Activated CD4-positive, alpha-beta T cell treated with anti-CD3 and anti-CD28 coated beads, Interleukin-2, amount 10 ng/mL, durations not matched to agents 24 days and 14 days (primary cell): Measurements from ENCODE around the gene SLC6A3. TPM values are rescaled to one million over a fixed set of nuclear protein-coding genes. Genes with fewer than 3 reads are reported as not detected.

Experiments
- DNase-seq: peaks from one replicate; pipeline ENCODE4 v3.0.0; 2022
- H3K27ac Mint-ChIP-seq: one replicate; pipeline ENCODE4 v1.8.0; 2022; ENCODE audit warnings: mild to moderate bottlenecking, mixed read lengths
- H3K27me3 Mint-ChIP-seq: one replicate; pipeline ENCODE4 v1.8.0; 2022; ENCODE audit warnings: mixed read lengths
- H3K36me3 Mint-ChIP-seq: one replicate; pipeline ENCODE4 v1.8.0; 2022; ENCODE audit warnings: low read depth, mild to moderate bottlenecking, mixed read lengths
- H3K4me1 Mint-ChIP-seq: one replicate; pipeline ENCODE4 v1.8.0; 2021; ENCODE audit warnings: mixed read lengths
- H3K4me3 Mint-ChIP-seq: one replicate; pipeline ENCODE4 v1.8.0; 2022; ENCODE audit warnings: mild to moderate bottlenecking, moderate library complexity, mixed read lengths
- H3K9me3 Mint-ChIP-seq: one replicate; pipeline ENCODE4 v1.8.0; 2021; ENCODE audit warnings: mixed read lengths
- intact Hi-C: fragments of 100-400 bp; cut with micrococcal nuclease; formaldehyde crosslinking; loops from one replicate; pipeline ENCODE4 v1.15.1; 2023
- total RNA-seq: library from RNA; stranded (reverse); gene quantifications from 2 replicates; pipeline ENCODE4 v1.2.3, GENCODE V29; 2022

Gene SLC6A3
- total RNA-seq, 1 donor from 2014 or later: not detected

DNA sequence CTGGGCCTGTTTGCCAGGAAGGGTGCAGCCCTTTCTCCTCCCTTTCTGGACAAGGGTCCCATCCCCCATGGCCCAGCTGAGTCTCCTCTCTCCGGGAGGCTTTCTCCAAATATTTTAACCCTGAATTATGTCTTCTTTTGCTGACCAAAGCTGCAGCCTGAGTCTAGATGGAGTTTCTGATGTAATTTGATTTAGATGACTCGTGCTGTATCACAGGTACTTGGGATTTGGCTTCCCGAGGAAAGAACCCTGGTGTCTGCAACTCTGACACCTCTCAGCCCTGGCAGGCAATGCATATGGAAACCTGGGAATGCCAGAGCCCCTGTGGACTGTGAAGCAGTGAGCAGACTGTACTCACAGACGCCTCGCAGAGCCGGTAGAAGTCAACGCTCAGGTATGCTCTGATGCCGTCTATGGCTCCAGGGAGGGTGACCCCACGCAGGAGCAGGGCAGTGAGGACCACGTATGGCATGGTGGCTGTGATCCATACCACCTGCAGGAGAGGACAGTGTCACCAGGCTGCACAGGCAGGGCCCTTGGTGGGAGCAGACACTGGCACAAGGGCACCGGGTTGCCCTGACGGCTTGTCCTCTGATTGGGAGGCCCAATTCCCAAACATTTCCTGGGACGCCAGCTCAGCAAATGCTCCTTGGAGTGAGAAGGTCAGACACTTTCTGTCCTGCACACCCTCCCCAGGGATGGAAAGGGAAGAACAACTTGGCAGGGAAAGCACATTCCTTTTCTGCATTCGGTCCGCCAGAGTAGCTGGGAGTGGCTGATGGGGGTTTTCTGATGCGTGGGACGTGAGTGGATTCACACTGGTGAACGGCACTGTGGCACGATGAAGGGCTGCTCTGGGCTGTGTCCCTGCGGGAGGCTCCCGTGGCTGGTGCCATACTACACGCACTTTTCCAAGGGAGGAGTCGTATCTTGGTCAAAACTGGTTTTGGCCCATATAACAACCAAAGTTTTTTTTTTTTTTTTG lies 24.7 kb downstream of the SLC6A3 start:
- no peaks in the 10 kb centered on the region for H3K27me3 Mint-ChIP-seq
- H3K4me1 Mint-ChIP-seq: no peaks in the 10 kb centered on the region
- peaks cover 9% of the 10 kb centered on the region for H3K9me3 Mint-ChIP-seq
- intact Hi-C loops: no loop called here
- no peaks in the 10 kb centered on the region for H3K36me3 Mint-ChIP-seq
- no peak for DNase-seq
- H3K27ac Mint-ChIP-seq: no peak overlapping the region
- no peak overlapping the region for H3K4me3 Mint-ChIP-seq

DNA sequence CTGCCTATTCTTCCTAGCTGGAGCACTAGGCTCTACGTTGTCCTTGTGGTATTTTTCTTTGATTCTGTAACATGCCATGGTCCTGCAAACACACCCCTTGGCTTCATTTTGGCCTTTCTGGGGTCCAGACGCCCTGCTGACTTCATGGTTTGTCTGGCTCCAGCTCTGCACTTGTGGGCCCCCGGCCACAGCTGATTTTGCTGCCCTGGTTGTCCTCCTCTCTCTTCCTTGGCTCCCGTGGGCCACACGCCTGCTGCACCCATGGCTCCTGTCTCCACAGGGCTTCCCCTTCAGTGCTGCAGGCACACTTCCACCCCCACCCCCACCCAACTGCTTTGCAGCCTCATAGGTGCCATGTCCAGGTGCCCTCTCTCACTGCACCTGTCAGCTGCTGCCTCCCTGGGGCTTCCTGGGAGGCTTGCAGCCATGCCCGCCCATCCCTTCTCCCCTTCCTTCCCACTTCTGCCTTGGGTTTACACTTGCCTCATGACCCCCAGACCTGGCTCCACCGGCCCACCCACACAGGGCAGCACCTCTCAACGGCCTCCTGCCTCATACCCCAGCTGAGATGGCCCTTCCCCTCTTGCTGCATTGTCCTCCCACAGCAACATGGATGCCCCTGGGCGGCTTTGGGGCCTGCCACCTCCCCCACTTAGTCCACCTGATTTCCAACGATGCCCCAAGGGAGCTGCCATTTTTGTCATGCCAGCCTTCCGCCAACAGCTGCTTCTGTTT lies 25.6 kb downstream of the SLC6A3 start:
- intact Hi-C loops: no loop called here
- Mint-ChIP-seq H3K27ac (no peak overlapping the region), H3K4me1 (no peaks in the 10 kb centered on the region), H3K36me3 (no peaks in the 10 kb centered on the region), H3K27me3 (no peaks in the 10 kb centered on the region), H3K9me3 (peaks cover 3% of the 10 kb centered on the region), H3K4me3 (no peak overlapping the region)
- no peak for DNase-seq

DNA sequence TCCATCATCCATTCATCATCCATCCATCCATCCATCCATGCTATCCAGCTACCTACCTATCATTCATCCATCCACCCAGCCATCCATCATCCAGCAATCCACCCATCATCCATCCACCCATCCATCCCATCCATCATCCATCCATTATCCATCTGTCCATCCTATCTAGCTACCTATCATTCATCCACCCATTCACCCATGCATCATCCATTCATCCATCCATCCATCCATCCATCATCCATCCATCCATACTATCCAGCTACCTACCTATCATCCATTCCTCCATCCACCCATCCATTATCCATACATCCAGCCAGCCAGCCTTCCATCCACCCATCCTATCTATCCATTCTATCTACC lies 26.3 kb downstream of the SLC6A3 start:
- Mint-ChIP-seq H3K27ac (no peak overlapping the region), H3K27me3 (no peaks in the 10 kb centered on the region), H3K9me3 (no peaks in the 10 kb centered on the region), H3K4me1 (no peaks in the 10 kb centered on the region), H3K36me3 (no peaks in the 10 kb centered on the region), H3K4me3 (no peak overlapping the region)
- intact Hi-C loops: no loop called here
- no peak for DNase-seq

DNA sequence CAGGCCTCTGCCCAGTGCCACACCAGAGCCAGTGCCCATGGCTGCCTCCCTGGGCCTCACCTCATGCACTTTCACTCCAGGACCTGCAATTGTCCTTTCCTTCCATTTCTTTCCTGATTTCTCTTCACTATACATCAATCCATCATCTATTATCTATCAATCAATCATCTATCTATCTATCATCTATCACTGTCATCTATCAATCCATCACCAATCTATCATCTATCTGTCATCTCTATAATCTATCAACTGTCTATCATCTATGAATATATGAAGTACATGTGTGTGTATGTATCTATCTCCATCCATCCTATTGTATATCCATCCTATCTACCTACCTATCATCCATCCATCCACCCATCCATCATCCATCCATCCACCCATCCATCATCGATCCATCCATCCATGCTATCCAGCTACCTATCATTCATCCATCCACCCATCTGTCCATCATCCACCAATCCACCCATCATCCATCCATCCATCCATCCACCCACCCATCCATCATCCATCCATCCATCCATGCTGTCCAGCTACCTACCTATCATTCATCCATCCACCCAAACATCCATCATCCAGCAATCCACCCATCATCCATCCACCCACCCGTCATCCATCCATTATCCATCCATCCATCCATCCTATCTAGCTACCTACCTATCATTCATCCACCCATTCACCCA lies 26.9 kb downstream of the SLC6A3 start:
- intact Hi-C loops: no loop called here
- no peak for DNase-seq
- Mint-ChIP-seq H3K4me1 (no peaks in the 10 kb centered on the region), H3K4me3 (no peak overlapping the region), H3K9me3 (no peaks in the 10 kb centered on the region), H3K27ac (no peak overlapping the region), H3K27me3 (no peaks in the 10 kb centered on the region), H3K36me3 (no peaks in the 10 kb centered on the region)

DNA sequence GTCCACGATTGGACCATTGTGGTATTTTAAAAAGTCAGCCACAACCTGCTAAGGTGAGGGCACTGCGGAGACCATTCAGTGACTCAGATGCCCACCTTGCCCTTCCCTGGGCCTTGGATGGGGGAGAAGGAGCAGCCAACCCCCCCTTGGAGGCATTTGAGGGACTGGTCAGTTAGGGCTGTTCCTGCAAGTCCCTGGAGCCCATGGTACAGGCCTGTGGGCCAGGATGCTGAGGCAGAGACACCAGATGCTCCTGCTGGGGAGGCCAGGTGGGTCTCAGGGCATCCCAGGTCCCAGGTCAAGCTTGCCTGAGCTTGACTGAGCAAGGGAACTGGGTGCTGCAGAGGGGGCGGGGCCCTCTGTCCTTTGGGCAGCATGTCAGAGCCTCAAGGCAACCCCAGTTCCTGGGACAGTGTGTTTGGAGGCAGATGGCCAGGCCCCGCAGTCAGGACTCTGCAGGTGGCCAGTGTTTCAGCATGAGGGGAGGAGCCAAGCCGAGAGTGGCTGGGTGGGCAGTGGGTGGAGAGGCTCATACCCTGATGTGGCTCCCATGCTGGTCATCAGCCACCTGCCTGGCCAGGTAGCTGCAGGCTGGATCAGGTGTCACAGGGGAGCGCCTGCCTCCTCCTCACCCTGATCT lies 27.5 kb downstream of the SLC6A3 start:
- Mint-ChIP-seq H3K27ac (no peak overlapping the region), H3K27me3 (no peaks in the 10 kb centered on the region), H3K4me1 (no peaks in the 10 kb centered on the region), H3K9me3 (no peaks in the 10 kb centered on the region), H3K4me3 (no peak overlapping the region), H3K36me3 (no peaks in the 10 kb centered on the region)
- DNase-seq: no peak
- intact Hi-C loops: no loop called here

DNA sequence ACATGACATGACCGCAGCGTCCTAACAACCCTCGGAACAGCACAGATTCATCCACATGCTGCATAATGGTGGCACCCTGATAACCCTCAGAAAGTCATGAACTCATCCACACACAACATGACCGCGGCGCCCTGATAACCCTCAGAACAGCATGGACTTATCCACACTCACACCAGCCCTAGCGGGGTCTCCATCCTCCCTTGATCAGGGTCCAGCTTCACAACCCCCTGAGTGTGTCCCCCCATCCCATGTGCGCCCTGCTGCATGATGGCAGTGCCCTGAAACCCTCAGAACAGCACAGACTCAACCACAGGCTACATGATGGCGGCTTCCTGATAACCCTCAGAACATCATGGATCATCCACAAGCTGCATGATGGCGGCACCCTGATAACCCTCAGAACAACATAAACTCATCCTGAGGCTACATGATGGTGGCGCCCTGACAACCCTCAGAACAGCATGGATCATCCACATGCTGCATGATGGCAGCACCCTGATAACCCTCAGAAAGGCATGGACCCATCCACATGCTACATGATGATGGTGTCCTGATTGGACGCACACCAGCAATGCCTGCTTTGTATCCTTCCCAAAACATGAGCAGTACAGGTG lies 28.3 kb downstream of the SLC6A3 start:
- H3K27me3 Mint-ChIP-seq: no peaks in the 10 kb centered on the region
- DNase-seq: no peak
- no peaks in the 10 kb centered on the region for H3K4me1 Mint-ChIP-seq
- H3K4me3 Mint-ChIP-seq: no peak overlapping the region
- H3K27ac Mint-ChIP-seq: no peak overlapping the region
- H3K9me3 Mint-ChIP-seq: no peaks in the 10 kb centered on the region
- no peaks in the 10 kb centered on the region for H3K36me3 Mint-ChIP-seq
- intact Hi-C loops: no loop called here

DNA sequence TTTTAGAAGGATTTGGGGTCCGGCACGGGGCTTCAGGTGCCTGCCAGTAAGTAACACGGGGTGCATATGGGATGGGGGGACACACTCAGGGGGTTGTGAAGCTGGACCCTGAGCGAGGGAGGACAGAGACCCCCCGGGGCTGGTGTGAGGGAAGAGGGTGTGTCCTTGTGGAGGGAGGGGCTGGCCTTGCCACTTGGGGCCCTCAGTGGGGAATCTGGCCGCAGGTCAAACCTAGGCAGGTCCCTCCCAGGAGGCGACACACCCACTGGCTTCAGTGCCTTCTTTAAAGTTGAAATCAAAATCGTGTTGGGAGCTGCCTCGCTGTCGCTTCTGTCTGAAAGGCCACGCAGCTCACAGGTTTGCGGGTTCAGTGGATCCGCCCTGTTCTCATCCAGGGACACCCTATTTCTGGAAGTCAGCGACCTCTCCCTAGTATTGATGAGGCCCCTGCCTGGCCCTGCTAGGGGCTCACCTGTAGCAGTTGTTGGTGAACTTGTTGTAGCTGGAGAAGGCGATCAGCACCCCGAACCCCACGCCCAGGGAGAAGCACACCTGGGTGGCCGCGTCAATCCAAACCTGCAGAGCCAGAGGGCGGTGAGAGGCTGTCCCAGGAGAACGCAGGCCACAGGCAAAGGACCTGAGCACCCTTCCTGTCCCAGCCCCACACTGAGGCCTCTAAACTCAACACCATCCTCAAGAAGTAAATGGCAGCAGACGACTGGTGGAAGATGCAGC lies 29.4 kb downstream of the SLC6A3 start:
- no peak overlapping the region for H3K27ac Mint-ChIP-seq
- intact Hi-C loops: no loop called here
- no peaks in the 10 kb centered on the region for H3K27me3 Mint-ChIP-seq
- H3K36me3 Mint-ChIP-seq: no peaks in the 10 kb centered on the region
- DNase-seq: no peak
- H3K9me3 Mint-ChIP-seq: no peaks in the 10 kb centered on the region
- no peaks in the 10 kb centered on the region for H3K4me1 Mint-ChIP-seq
- H3K4me3 Mint-ChIP-seq: no peak overlapping the region

DNA sequence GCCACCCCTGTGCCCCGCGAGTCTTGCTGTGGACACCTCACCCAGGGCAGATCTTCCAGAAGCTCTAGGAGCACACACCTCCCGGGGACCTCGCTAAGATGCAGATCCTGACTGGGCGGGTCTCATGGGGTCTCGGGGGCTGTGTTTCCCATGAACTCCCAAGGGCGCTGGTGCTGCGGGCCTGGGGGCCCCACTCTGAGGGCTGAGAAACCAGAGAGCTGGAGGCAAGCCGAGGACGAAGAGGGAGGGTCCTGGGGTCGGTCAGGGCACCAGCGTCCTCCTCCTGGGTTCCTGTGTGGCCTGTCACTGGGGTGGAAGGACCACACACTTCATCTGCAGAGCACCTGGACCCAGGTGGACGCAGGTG lies 30.2 kb downstream of the SLC6A3 start:
- H3K27me3 Mint-ChIP-seq: no peaks in the 10 kb centered on the region
- H3K4me3 Mint-ChIP-seq: no peak overlapping the region
- H3K9me3 Mint-ChIP-seq: no peaks in the 10 kb centered on the region
- intact Hi-C loops: no loop called here
- no peak overlapping the region for H3K27ac Mint-ChIP-seq
- DNase-seq: no peak
- no peaks in the 10 kb centered on the region for H3K4me1 Mint-ChIP-seq
- no peaks in the 10 kb centered on the region for H3K36me3 Mint-ChIP-seq

DNA sequence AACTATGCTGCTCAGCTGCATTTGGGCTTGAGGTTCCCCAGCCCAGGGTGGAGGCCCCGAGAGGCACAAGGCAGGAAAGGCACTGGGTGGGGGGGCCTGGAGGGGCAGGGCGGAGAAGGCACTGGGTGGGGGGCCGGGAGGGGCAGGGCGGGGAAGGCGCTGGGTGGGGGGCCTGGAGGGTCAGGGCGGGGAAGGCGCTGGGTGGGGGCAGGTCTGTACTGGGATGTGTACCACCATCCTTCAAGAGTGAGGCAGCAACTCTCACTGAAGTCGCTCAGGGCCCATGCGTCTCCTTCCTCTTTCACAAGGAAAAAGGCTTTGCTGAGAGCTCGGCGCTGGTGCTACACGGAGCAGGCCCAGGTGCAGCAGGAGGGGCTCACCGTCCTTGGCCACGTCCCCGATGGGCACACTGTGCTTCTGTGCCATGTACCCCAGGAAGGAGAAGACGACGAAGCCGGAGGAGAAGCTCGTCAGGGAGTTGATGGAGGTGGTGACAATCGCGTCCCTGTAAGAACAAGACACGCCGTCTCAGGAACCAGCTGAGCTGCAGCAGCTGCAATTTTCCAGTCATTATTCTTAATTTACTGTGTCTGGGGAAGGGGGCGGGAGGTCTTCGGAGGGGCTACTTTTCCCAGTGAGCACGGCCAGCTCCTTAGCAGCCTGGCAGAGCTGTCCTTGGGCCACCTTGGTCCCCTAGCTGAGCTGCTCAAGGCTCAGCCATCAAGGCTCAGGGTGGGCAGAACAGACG lies 30.8 kb downstream of the SLC6A3 start:
- no peak overlapping the region for H3K27ac Mint-ChIP-seq
- intact Hi-C loops: no loop called here
- DNase-seq: no peak
- no peaks in the 10 kb centered on the region for H3K9me3 Mint-ChIP-seq
- H3K27me3 Mint-ChIP-seq: no peaks in the 10 kb centered on the region
- H3K4me1 Mint-ChIP-seq: no peaks in the 10 kb centered on the region
- H3K4me3 Mint-ChIP-seq: no peak overlapping the region
- no peaks in the 10 kb centered on the region for H3K36me3 Mint-ChIP-seq

DNA sequence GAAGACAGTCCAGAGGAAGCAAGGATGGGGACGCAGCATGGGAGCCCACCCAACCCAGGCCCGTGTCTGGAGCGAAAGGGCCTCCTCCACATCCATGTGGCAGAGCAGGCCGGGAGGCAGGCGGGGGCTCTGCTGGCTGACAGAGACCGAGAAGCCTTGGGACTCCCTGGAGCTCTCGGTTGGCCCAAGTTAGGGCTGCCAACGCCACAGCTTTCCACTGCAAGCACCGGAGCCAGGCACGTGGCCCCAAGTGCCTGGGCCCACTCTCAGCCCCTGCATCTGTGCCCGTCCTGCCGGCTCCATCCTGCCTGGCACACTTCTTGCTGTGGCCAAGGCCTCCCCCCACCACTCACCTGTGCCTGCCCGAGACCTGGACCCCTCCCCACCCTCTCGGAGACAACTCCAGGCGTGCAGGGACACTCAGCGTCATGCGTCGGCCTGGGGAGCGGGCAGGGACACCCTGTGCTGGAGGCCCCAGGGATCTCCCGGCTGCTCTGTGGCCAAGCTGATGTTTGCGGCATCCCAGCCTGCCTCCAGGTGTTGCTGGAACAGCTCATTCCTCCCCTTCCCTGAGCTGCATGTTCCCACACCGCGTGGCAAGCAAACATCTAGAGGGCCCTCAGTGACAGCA lies 31.5 kb downstream of the SLC6A3 start:
- H3K9me3 Mint-ChIP-seq: no peaks in the 10 kb centered on the region
- intact Hi-C loops: no loop called here
- no peak overlapping the region for H3K27ac Mint-ChIP-seq
- no peaks in the 10 kb centered on the region for H3K36me3 Mint-ChIP-seq
- H3K27me3 Mint-ChIP-seq: no peaks in the 10 kb centered on the region
- no peak overlapping the region for H3K4me3 Mint-ChIP-seq
- H3K4me1 Mint-ChIP-seq: peaks cover 2% of the 10 kb centered on the region
- no peak for DNase-seq

DNA sequence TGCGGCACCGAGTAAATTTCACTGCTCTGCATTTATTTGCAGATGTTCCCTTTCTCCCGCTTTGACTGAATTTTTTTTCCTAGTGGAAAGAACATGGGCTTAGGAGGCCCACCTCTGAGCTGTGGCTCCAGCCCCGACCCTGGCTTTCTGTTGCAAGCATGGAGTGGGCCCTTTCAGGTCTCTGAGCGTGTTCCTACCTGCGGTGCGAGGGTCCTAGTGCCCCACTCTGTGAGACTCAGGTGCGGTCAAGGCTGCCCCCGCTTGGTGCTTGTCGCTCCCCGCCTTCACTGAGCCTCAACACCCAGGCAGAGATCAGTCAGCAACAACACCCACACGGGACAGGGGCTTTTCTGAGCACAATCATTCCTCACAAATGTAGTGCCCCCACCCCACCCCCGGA lies 32.0 kb downstream of the SLC6A3 start:
- H3K4me1 Mint-ChIP-seq: peaks cover 2% of the 10 kb centered on the region
- no peak overlapping the region for H3K4me3 Mint-ChIP-seq
- H3K9me3 Mint-ChIP-seq: no peaks in the 10 kb centered on the region
- H3K27ac Mint-ChIP-seq: no peak overlapping the region
- H3K36me3 Mint-ChIP-seq: no peaks in the 10 kb centered on the region
- intact Hi-C loops: no loop called here
- DNase-seq: no peak
- no peaks in the 10 kb centered on the region for H3K27me3 Mint-ChIP-seq

DNA sequence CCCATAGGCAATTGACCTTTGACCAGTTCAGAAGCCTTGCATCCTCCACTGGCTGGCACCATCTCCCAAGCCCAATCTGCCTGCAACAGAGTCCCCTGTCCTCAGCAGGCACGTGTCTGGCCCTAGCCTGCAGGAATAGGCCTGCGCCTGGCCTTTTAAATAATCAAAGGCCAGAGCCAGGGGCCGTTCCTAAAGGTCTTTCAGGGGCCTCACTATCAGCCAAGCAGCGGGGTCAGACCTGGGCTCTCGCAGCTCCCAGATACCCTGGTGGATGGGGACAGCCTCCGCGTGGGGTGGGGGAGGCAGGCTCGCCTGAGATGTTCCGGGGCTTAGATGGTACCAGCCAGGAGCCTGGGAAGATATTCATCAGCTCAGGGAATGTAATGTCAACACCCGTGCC lies 32.6 kb downstream of the SLC6A3 start:
- peaks cover 2% of the 10 kb centered on the region for H3K4me1 Mint-ChIP-seq
- H3K4me3 Mint-ChIP-seq: no peak overlapping the region
- intact Hi-C loops: no loop called here
- no peak overlapping the region for H3K27ac Mint-ChIP-seq
- H3K27me3 Mint-ChIP-seq: no peaks in the 10 kb centered on the region
- no peaks in the 10 kb centered on the region for H3K9me3 Mint-ChIP-seq
- no peaks in the 10 kb centered on the region for H3K36me3 Mint-ChIP-seq
- DNase-seq: no peak
